Right atrium auricular region (tissue), 2 donors: ENCODE data around the gene ADAMTS14. TPM values are rescaled to one million over a fixed set of nuclear protein-coding genes. Genes with fewer than 3 reads are reported as not detected.

Experiments
- DNase-seq: peaks from one replicate; pipeline ENCODE4 v3.0.0-alpha.2; 2019; ENCODE audit warnings: low spot score
- H3K27ac ChIP-seq, 2 donors: fragments of 200-600 bp; sonication (generic); 1 replicate in 1 of 2; 2 replicates in 1 of 2; pipeline ENCODE4 v1.5.1; 2016 to 2019
- H3K27me3 ChIP-seq, 2 donors: fragments of 200-600 bp; sonication (generic); one replicate each; pipeline versions ENCODE4 v1.5.1 to v1.6.0; 2017 to 2019
- H3K36me3 ChIP-seq: fragments of 200-600 bp; sonication (generic); one replicate; pipeline ENCODE4 v1.5.1; 2016
- H3K4me1 ChIP-seq, 2 donors: fragments of 200-600 bp; sonication (generic); one replicate each; pipeline versions ENCODE4 v1.5.1 to v1.6.0; 2017 to 2019
- H3K4me3 ChIP-seq, 2 donors: fragments of 200-600 bp; sonication (generic); 1 replicate in 1 of 2; 2 replicates in 1 of 2; pipeline ENCODE4 v1.5.1; 2017 to 2019; ENCODE audit warnings: mild to moderate bottlenecking in 1 of 2, moderate library complexity in 1 of 2
- H3K9me3 ChIP-seq, 2 donors: fragments of 200-600 bp; sonication (generic); one replicate each; pipeline ENCODE4 v1.5.1; 2019
- CTCF ChIP-seq, 2 donors: fragments of 200-600 bp; sonication (generic); IDR thresholded peaks; one replicate each; pipeline ENCODE4 v1.5.1; 2019; ENCODE audit warnings: antibody characterized with exemption in 2 of 2
- total RNA-seq, 2 donors: library from RNA; depleted of rRNA; stranded (reverse); fragments of >200 nt; gene quantifications; one replicate each; pipeline ENCODE4 v1.1.0, GENCODE V29; 2016

Gene ADAMTS14
- total RNA-seq, 2 donors from 2014 or later = not detected

DNA sequence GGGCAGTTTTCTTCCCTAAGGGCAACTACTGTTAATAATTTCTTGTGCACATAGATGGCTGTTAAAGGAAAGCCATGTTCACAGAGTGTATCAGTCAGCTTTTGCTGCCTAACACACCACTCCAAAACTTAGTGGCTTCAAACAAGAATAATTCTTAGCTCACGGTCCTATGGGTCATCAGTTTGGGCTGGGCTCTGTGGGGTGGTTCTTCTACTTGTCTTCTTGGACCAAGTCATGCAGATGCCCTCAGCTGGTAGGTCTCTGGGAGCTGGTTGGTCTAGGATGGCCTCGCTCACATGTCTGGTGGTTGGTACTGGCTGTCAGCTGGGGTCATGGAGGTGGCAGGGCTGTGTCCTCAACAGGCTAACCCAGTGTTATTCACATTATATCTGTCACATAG lies 73.2 kb downstream of the ADAMTS14 start:
- Histone ChIP-seq H3K36me3 (no peaks in the 10 kb centered on the region), H3K9me3 (no peaks in the 10 kb centered on the region), H3K27me3 (no peaks in the 10 kb centered on the region), H3K4me3 (no peak overlapping the region), H3K27ac (no peak overlapping the region), H3K4me1 (peaks cover 0 to 38% of the 10 kb centered on the region in 2 donors)
- no peak for DNase-seq
- TF ChIP-seq CTCF (IDR thresholded peaks at IDR 0.05) = no peak

DNA sequence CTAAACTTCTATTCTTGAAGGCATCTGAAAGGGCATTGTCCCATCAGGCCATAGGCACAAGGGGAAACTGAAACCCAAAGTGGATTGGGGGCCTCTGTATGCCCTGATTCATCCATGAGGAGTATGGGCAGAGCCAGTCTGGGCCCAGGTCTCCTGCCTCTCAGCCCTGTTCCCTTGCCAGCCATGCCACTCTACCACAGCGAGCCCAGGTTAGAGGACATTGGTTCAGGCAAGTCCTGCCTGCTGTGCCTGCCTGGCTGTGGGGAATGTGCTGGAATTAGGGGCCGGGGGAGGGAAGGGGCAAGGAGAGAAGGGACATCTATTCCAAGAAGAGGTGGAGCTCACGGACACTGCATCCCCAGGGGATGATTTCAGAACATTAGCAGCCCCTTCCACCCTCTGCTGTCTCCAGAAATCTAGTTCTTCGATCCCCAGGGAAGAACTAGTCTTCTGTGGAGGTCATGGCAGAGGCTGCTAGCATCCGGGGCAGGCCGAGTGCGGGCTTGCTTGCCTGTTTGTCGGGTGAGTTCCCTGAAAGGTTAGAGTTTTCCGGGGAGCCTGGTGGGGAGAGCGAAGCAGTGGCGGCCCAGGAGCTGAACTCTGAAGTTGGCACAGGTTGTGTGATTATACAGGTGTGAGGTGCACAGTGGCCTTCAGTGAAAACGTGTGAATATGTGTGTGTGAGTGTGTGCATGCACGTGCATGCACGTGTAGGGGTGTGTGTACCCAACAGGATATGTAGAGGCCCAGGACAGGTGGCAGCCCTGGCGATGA lies 75.1 kb downstream of the ADAMTS14 start:
- peaks cover 0 to 31% of the 10 kb centered on the region in 2 donors for H3K4me1 ChIP-seq
- no peaks in the 10 kb centered on the region for H3K27me3 ChIP-seq
- H3K36me3 ChIP-seq = no peaks in the 10 kb centered on the region
- no peak overlapping the region for H3K4me3 ChIP-seq
- no peaks in the 10 kb centered on the region for H3K9me3 ChIP-seq
- H3K27ac ChIP-seq = no peak overlapping the region
- no peak for TF ChIP-seq CTCF (IDR thresholded peaks at IDR 0.05)
- DNase-seq = no peak

DNA sequence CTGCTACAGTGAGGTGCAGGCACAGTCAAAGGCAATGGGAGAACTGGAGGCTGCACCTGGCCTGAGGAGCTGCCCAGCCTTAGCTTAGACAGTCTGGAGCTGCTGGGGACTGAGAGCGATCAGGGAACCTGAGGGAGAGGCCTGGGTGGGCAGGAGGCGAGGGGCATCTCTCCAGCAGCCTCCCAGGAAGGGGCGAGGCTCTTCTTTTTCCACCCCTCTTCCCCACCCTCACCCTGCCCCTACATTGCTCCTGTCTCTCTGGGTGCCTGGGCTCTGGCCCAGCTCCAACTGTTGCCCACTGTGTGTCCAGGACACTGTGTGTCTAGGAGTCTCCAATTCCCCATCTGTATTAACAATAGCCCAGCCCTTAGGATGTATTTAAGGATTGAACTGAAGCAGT lies 76.0 kb downstream of the ADAMTS14 start:
- no peak overlapping the region for H3K27ac ChIP-seq
- no peak for DNase-seq
- no peaks in the 10 kb centered on the region for H3K36me3 ChIP-seq
- H3K4me1 ChIP-seq = peaks cover 0 to 21% of the 10 kb centered on the region in 2 donors
- no peak overlapping the region for H3K4me3 ChIP-seq
- no peaks in the 10 kb centered on the region for H3K9me3 ChIP-seq
- no peaks in the 10 kb centered on the region for H3K27me3 ChIP-seq
- TF ChIP-seq CTCF (IDR thresholded peaks at IDR 0.05) = no peak

DNA sequence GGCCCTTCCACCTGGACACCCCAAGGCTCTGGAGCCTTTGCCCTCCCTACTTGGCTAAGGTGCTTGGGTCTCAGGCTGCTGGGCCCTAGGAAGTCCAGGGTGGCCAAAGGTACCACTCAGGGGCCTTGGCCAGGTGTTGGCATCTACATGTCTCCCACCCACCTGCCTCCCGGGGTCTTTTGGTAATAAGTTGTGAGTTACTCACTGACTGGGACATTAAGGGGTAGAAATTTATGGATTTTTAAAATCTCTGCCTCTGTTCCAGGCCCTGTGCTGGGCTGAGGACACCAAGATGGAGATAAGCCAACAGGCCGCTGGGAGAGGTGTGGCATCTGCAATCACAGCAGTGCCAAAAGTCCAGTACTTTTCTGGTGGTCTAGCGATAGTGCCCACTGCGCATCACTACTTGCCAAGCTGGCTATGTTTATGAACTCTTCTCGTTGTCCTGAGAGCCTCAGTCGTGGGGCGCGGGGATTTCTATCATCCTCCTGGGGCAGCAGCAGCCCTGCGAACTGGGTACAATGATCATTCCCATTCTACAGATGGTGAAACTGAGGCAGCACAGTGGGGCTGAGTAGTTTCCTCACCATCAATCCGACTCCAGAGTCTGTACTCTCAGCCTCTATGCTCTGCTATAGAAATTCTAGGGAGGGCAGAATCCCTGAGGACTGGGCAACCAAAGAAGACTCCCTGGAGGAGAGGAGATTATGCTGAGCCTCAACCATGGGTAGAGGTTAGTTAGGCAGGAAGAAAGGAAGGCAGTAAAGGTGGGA lies 76.7 kb downstream of the ADAMTS14 start:
- peaks cover 0 to 20% of the 10 kb centered on the region in 2 donors for H3K4me1 ChIP-seq
- H3K4me3 ChIP-seq = no peak overlapping the region
- no peak for TF ChIP-seq CTCF (IDR thresholded peaks at IDR 0.05)
- H3K27me3 ChIP-seq = no peaks in the 10 kb centered on the region
- H3K36me3 ChIP-seq = no peaks in the 10 kb centered on the region
- no peak overlapping the region for H3K27ac ChIP-seq
- no peak for DNase-seq
- no peaks in the 10 kb centered on the region for H3K9me3 ChIP-seq

- Histone ChIP-seq H3K27ac (no peak overlapping the region), H3K4me3 (no peak overlapping the region), H3K27me3 (no peaks in the 10 kb centered on the region), H3K36me3 (no peaks in the 10 kb centered on the region), H3K4me1 (peaks cover 0 to 28% of the 10 kb centered on the region in 2 donors), H3K9me3 (no peaks in the 10 kb centered on the region)
- no peak for TF ChIP-seq CTCF (IDR thresholded peaks at IDR 0.05)
- no peak for DNase-seq
Observed at GRCh38 chr10:70749756-70750155, 77.5 kb downstream of the ADAMTS14 start.
